HG03558 (cell line): ENCODE results near the gene SLC9A2.
A peak's percentile ranks its signal among the peaks of the same experiment; 100 is the strongest.

Experiments used
- ATAC-seq: cut with Tn5 transposase; IDR thresholded peaks from one replicate; pipeline ENCODE4 v1.9.1; 2021; ENCODE audit warnings: moderate number of reproducible peaks; ENCODE audit not compliant: unreplicated experiment; ENCODE audit errors: extremely low read depth

Gene SLC9A2

GRCh38 chr2:102724016-102724490 is 104.7 kb downstream of the SLC9A2 start:
- no peak for ATAC-seq

GRCh38 chr2:102724553-102724952 is 105.2 kb downstream of the SLC9A2 start:
- ATAC-seq = no peak

GRCh38 chr2:102726128-102727087 is 107.1 kb downstream of the SLC9A2 start:
- ATAC-seq = no peak

GRCh38 chr2:102735416-102736109 is 116.2 kb downstream of the SLC9A2 start:
- no peak for ATAC-seq

GRCh38 chr2:102736110-102736409 is 116.7 kb downstream of the SLC9A2 start:
- ATAC-seq = no peak

- ATAC-seq = peak; percentile 67
These were observed 117.4 kb downstream of the SLC9A2 start for GRCh38 chr2:102736410-102737409.

- ATAC-seq = peak; percentile 46
These were observed 118.1 kb downstream of the SLC9A2 start for GRCh38 chr2:102737431-102737830.

GRCh38 chr2:102743259-102743658 is 123.9 kb downstream of the SLC9A2 start:
- no peak for ATAC-seq

- no peak for ATAC-seq
These were observed 128.8 kb downstream of the SLC9A2 start for GRCh38 chr2:102748107-102748506.

- ATAC-seq = peak; percentile 84
These were observed 130.6 kb downstream of the SLC9A2 start for GRCh38 chr2:102749938-102750337.

- no peak for ATAC-seq
These were observed 134.3 kb downstream of the SLC9A2 start for GRCh38 chr2:102753563-102754159.

- no peak for ATAC-seq
These were observed 135.2 kb downstream of the SLC9A2 start for GRCh38 chr2:102754456-102755145.

GRCh38 chr2:102755284-102755683 is 135.9 kb downstream of the SLC9A2 start:
- ATAC-seq = no peak

GRCh38 chr2:102758439-102758838 is 139.1 kb downstream of the SLC9A2 start:
- ATAC-seq = no peak
